Esophagus squamous epithelium (tissue), 4 donors: Measurements from ENCODE around the gene MB.

Experiments used
- POLR2A ChIP-seq, 4 donors: fragments of 450-650 bp; IDR thresholded peaks; one replicate each; pipeline ENCODE4 v1.6.1; 2017; ENCODE audit warnings: antibody characterized with exemption in 4 of 4, mild to moderate bottlenecking in 4 of 4, moderate library complexity in 3 of 4
- TF ChIP-seq, protein P1 (sequence below), 6 experiments: fragments of 450-650 bp in 4 of 6; fragments of 200-600 bp in 2 of 6; sonication (generic) in 2 of 6; IDR thresholded peaks; one replicate each; pipeline ENCODE4 v1.5.1; 2016 to 2019; ENCODE audit warnings: antibody characterized with exemption in 6 of 6, mild to moderate bottlenecking in 4 of 6, moderate library complexity in 4 of 6

DNA sequence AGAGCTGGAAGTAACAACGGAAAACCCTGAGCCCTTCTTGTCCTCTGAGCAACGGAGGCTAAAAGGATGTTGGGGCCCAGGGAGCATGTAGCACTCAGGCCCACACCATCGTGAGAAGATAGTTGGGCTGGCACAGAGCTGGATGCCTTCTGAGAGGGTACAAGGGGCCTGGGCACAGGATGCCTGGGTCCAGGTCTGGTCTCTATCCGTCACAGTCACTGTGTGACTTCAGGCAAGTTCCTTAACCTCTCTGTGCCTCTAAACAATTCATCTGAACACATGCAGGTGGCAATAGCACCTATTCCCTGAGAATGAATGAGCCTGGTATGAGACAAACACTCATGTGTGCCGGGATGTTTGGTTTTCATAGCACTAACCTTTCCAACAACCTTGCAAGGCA is 29.2 kb downstream of the MB start:
- TF ChIP-seq, protein P1, sequence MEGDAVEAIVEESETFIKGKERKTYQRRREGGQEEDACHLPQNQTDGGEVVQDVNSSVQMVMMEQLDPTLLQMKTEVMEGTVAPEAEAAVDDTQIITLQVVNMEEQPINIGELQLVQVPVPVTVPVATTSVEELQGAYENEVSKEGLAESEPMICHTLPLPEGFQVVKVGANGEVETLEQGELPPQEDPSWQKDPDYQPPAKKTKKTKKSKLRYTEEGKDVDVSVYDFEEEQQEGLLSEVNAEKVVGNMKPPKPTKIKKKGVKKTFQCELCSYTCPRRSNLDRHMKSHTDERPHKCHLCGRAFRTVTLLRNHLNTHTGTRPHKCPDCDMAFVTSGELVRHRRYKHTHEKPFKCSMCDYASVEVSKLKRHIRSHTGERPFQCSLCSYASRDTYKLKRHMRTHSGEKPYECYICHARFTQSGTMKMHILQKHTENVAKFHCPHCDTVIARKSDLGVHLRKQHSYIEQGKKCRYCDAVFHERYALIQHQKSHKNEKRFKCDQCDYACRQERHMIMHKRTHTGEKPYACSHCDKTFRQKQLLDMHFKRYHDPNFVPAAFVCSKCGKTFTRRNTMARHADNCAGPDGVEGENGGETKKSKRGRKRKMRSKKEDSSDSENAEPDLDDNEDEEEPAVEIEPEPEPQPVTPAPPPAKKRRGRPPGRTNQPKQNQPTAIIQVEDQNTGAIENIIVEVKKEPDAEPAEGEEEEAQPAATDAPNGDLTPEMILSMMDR (IDR thresholded peaks at IDR 0.05): no peak
- TF ChIP-seq POLR2A (IDR thresholded peaks at IDR 0.05): no peak
